Posterior cingulate gyrus (tissue), 11 donors: ENCODE measurements around the gene CD8A.
A peak's percentile ranks its signal among the peaks of the same experiment; 100 is the strongest.
"Not testable (repeated sequence)": the region's sequence is repeated elsewhere in the genome, so short reads cannot be mapped to it uniquely, and the experiment has no call there.

Experiments
- DNase-seq, 10 donors: peaks; one replicate each; pipeline versions ENCODE4 v3.0.0 to v3.0.0-alpha.2; 2020 to 2021; ENCODE audit warnings: mixed read lengths in 3 of 10
- intact Hi-C: fragments of 100-400 bp; cut with DNase I; formaldehyde crosslinking; loops from one replicate; pipeline ENCODE4 v1.15.1; 2023

Gene CD8A

DNA sequence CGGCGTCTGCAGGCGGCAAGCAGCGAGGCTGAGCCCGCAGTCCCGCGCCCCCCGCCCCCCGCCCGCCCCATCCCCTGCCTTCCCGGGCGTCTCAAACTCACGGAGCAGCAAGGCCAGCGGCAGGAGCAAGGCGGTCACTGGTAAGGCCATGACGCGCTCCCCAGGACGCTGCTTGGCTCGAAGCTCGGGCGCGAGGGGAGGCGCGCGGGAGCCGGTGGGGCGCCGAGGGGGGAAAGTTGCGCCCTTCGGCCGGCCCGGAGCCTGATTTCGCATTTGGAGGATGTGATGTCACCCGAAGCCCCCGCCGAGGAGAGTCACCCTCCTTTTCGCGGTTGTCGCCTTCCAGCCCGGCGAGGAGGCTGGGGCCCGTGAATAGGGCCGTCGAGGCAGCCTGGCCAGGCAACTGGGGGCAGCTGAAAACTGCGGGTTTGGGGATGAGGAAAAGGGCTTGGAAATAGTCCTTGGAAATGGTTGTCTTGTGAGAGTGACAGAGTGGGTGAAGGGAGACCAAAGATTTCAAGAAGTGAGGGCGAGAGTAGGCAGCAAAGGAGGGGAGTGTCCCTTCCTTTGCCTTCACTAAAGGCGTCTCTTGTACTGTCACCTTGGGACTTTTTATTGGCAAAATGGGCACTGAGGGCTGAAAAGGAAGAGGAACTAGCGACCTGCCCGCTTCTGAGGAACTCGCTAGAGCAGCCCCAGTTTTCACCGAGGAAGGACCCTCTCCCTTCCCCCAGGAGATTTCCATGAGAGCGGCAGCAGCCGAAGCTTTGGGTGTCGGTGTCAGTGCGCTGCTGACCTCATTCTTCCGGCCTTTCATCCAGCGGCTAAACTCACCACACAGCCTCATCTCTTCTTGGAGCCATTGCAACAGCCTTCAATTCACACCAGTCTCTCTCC is at the start of gene CD8A:
Gene CD8A, minus strand, starts transcription at position 238 of the 897 bp plus-strand sequence. Its CDS starts 88 bp downstream, at position 150.
- no peak for DNase-seq
- intact Hi-C loops: no loop called here

DNA sequence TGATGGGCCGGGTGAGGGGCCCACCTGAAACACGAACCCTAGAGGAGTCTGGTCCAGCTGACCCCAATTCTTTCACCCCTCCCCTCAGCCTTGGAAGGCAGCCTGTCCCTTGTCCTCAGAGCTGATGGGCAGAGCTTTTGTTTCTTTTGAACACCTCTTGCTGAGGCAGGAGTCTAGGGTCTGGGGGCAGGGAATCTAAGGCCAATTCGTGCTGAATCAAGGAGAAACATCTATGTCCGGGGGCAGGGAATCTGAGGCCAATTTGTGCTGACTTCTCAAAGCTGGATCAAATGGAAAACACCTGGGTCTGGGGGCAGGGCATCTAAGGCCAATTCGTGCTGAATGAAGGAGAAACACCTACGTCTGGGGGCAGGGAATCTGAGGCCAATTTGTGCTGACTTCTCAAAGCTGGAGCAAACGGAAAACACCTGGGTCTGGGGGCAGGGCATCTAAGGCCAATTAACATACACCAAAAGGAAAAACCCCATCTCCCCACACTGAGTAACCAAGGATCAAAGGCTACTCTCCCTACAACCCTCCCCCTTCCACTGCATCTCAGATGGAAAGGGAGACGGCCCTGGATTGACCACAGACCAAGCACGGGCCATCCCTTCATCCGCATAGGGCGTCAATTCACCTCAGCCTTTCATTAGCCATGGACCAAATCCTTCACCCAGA is 49.3 kb upstream of the CD8A start:
- intact Hi-C loops, DNase-seq: not testable (repeated sequence)

DNA sequence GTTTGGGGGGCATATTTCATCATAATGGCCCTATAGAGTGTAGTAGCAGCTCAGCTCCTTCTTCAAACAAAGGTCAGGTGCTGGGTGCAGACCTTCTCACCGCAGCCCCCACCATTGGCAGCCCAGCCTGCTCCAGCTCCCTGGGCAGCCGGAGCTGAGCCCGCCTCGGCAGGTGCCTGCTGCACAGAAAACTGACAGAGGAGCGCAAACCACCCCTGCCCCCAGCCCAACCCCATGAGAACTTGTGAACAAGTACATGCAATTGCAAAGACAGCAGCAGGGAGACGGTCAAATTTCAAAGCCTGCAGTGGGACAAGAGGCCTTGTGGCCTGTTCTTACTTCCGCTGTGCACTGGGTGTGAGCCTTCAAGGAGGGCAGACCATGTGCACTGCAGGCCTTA is 48.7 kb upstream of the CD8A start:
- intact Hi-C loops: not testable (repeated sequence)

DNA sequence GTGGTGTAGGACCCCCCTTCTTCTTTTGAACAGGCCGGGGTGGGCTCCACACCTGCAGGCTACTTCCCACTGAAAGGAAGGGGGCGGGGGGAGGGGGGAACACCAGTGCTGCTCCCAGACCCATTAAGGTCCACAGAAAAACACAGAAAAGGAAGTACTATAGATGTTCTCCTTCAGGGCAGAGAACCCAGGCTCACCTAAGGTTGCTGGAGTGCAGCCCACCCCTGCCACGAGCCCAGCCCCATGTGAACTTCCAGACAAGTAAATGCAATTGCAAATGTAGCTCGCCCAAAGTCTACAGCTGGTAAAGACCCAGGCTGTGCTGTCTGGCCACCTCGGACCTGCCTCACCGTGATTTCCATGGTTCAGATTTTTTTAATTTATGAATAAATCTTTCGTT is 47.0 kb upstream of the CD8A start:
- intact Hi-C loops: not testable (repeated sequence)

More for the DNA sequence above, 48.7 kb upstream of the CD8A start:
- not testable (repeated sequence) for DNase-seq

DNA sequence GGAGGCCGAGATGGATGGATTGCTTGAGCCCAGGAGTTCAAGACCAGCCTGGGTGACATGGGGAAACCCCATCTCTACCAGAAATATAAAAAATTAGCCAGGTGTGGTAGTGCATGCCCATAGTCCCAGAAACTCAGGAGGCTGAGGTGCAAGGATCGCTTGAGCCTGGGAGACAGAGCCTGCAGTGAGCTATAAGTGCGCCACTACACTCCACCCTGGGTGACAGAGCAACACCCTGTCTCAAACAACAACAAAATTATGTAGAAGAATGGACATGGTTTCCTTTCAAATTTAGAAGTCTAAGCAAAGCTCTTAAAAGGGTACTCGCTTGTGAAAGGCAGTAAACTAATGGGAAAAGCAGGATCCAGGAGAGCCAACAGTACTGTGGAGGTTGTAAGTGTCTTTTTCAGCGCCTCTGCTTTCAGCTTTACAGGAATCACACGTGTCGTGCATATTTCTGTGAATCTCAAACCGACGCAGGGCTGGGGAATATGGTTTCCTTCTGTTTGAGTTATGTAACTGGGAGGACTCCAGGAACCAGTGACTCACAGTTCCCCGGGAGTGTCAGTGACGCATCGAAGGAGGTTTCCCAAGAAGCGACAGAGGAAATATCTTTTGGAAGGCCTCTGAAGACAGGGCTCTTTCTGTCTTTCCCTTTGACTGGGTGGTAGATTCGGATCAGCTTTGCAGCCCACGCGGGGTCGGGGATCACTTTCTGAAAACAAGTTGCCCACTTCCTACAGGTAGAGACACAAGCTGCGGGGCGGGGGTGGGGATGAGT is 46.4 kb upstream of the CD8A start:
- peak in 6 of 10 donors; percentile 27 to 89 (median 62) for DNase-seq
- intact Hi-C loops: not testable (repeated sequence)

More for the DNA sequence above, 47.0 kb upstream of the CD8A start:
- DNase-seq: not testable (repeated sequence)

DNA sequence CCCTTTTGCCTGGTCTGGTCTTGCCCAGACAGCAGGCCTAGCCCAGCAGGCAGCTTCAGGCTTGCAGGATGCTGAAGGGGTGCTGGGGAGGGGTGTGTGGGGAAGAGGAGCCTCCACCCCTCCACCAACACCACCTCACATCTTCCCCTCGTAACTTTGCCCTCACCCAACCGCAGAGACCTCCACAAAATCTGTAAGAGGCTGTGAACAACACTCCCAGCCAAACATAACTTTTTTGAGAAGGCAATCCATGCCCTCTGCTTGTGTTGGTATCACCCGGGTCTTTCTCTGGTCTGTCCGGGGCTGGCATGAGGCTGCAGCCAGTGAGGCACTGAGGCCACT is 44.8 kb upstream of the CD8A start:
- DNase-seq, intact Hi-C loops: not testable (repeated sequence)

DNA sequence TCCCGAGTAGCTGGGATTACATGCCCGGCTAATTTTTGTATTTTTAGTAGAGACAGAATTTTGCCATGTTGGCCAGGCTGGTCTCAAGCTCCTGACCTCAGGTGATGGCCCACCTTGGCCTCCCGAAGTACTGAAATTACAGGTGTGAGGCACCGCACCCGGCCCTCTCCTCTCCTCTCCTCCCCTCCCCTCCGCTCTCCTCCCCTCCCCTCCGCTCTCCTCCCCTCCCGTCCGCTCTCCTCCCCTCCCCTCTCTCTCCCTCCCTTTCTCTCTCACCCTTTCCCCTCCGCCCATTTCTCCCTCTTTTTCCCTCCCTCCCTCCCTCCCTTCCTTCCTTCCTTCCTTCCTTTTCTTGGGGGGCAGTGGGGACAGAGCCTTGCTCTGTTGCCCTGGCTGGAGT is 42.6 kb upstream of the CD8A start:
- DNase-seq: no peak
- intact Hi-C loops: no loop called here

DNA sequence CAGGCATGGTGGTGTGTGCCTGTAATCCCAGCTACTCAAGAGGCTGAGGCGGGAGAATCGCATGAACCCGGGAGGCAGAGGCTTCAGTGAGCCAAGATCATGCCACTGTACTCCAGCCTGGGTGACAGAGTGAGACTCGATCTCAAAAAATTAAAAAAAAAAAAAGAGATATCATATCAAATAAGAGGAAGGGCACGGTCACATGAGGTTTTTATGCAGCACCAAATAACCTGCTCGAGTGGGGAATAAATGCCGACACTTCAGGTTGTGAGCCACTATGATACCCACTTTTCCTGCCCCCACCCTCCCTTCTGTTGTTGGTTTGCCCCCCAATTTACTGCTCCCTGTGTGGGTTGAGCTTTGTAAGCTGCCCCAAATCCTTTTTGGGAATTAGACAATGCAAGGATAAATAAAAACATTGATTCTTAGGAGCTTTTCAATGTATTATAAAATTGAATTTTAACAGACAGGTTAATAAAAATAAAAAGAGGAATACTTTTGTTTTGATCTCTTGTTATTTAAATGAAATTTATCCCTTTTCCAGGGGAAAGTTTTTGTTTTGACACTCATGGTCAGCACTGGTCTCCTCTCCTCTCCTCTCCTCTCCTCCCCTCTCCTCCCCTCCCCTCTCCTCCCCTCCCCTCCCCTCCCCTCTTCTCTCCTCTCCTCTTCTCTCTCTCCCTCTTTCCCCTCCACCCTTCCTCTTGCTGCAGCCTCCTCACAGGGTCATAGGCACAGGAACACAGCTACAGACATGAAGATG is 41.8 kb upstream of the CD8A start:
- no peak for DNase-seq
- intact Hi-C loops: no loop called here

DNA sequence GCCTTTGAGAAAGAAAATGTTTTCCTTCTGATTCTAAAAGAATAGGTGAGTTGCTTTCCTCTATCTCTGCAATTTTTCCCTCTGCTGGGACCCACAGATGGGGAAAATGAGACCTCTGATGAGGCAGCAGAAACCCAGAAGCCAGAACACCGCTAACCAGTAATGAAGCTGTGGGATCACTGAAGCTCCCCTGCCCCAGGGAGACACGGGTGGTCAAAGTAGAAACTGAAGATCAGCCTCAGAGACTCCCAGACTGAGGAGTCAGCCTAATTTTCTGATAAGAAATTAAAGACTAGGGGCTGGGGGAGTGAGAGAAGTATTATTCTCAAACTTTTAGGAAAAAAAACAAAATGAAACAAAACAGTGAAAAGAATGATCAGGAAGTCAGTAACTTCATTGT is 40.8 kb upstream of the CD8A start:
- DNase-seq: no peak
- intact Hi-C loops: no loop called here

DNA sequence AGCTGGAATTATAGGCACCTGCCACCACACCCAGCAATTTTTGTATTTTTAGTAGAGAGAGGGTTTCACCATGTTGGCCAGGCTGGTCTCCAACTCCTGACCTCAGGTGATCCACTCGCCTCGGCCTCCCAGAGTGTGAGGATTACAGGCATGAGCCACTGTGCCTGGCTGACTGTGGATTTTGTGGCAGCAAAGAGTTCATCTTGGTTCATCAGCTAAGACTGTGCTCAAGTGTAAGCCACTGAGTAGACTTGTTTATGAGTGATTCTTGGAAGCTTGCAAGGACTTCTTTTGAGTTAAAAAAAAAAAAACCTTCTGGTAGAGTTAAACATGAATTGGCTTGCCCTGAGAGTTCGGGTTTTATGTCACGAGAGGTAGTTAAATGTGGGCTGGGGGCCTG is 36.2 kb upstream of the CD8A start:
- intact Hi-C loops: no loop called here
- DNase-seq: no peak

DNA sequence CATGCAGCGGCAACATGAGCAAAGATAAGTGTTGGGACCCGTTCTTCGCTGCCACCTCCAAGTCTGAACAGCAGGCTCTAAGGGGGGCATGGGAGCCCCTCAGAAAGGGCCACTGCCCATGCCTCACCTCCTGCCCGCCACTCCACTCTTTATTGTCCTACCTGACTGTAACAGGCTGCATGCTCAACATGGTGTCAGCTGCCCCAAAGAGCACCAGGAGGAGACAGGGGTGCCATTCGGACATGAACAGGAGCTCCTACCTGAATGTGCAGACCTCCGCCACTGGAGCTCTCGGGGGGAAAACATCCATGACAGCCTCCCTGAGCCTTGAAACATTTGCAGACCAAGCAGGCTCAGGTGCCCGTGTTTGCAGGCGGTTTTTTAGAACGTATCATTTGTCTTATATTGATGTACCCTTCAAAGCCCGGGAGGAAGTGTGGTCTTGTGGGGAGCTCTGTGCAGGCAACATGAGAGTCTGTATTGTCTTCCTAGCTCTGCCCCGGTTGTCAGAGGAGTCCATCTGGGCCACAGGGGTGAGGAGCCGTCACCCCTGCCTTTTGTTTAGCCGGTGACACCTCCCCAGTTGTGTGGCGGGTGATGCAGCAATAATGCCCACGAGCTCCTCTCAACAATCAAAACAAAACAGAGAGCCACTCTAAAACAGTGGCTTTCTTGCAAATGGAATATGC is 35.1 kb upstream of the CD8A start:
- DNase-seq: no peak
- intact Hi-C loops: no loop called here

DNA sequence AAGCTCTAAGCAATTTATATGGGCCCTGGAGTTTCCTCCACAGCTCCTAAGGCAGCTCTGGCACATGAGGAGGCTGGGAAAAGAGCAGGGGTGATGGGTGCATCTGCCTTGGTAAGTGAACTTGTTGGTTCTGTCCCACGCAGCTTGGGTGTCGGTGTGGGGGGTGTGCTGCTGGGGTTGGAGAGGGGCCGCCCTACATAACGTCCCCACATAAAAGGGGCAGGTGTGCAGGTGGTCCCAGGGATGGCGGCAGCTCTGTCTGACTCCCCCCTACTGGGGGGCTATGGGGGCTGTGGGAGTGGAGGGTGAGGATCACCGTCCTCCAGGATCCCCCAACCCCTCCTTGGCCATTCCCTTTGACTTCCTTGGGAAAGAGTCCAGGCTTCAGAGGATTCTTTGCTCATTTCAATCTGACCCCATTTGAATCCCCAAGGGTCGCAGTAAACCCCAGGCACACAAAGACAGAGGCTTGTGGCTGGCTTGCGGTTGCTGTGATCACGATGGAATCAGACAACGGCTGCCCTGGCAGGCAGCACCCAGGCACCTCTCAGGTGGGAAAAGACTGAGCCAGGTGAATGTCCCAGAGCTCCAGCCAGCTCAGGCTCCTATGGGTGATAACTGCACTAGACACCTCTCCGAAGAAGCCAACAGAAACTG is 34.5 kb upstream of the CD8A start:
- intact Hi-C loops: no loop called here
- DNase-seq: no peak

DNA sequence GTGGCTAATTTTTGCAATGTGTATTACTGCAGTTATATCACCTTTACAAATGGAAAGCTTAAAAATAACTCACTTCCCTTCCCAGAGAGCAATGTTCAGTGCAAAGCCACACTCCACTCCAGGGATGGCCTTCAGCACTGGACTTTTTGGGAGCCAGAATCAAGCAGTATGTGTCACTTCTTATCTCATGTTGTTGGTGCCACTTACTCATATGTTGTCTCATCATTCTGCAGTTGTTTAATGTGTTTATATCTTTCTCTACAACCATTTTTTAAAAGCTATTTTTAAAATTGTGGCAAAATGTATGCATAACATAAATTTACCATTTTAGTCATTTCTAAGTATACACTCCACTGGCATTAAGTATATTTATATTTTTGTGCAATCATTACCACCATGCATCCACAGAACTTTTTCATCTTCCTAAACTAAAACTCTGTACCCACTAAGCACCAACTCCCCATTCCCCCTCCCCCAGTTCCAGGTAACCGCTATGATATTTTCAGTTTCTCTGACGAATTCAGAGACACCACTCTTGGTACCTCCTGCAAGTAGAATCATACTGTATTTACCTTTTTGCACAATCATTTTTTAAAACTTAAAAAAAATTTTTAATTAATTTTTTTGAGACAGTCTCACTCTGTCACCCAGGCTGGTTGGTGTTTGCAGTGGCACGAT is 32.1 kb upstream of the CD8A start:
- no peak for DNase-seq
- intact Hi-C loops: no loop called here

DNA sequence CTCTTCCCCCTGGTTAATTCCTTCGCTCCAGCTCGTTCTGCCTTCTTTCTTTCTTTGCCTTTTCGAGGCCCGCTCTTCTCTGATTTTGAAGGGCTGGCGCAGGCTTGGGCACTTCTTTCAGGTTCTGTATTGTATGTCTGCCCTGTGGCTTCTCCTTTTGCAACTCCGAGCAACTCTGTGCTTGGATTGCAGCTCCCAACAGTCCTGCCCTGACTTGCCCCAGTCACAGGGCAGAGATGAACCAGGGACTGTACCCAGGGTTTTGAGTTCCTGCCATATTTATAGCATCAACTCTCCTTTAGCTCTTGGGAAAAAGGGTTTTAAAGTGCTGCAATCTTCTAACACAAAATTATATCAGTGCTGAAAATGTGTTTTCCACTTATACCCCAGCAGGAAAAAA is 31.1 kb upstream of the CD8A start:
- DNase-seq: no peak
- intact Hi-C loops: no loop called here

DNA sequence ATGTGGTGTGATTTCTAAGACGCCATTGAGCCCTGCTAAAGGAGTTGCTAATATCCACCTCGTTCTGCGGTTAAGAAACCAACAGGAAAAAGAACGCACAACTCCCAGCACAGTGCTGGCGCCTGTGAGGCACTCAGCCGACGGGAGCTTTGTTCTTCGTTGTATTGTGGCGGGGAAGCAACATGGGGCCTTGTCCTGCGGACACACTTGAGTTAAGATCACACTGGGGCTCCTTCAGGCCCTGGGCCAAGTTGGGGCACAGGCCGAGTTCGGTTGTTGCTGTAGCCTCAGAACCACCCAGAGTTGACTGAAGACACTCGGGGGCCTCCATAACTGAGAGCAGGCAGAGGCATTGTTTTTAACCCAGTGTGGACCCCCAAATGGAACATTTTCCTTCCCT is 30.6 kb upstream of the CD8A start:
- DNase-seq: no peak
- intact Hi-C loops: no loop called here

DNA sequence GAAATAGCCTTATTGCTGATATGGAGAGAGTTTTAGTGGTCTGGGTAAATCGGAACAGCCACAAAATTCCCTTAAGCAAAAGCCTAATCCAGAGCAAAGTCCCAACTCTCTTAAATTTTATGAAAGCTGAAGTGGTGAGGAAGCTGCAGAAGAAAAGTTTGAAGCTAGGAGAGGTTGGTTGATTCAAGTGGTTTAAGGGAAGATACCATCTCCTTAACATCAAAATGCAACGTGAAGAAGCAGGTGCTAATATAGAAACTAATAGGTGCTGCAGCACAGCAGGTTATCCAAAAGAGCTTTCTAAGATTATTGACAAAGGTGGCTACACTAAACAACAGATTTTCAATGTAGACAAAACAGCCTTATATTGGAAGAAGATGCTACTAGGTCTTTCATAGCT is 28.2 kb upstream of the CD8A start:
- intact Hi-C loops: no loop called here
- DNase-seq: no peak

DNA sequence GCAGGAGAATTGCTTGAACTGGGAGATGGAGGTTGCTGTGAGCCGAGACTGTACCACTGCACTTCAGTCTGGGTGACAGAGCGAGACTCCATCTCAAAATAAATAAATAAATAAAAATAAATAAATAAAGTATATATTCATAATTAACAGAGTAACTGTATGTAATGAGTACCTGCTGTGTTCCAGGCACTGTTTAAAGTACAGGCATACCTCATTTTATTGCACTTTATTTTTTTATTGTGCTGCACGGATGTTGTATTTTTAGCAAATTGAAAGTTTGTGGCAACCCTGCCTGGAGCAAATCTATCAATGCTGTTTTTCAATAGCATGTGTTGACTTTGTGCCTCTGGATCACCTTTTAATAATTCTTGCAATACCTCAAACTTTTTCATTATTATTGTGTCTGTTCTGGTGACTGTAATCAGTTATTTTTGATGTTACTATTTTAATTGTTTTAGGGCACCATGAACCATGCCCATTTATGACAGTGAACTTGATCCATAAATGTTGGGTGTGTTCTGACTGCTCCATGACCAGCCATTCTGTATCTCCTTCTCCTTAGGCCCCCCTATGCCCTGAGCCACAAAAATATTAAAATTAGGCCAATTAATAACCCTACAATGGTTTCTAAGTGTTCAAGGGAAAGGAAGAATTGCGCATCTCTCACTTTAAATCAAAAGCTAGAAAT is 27.5 kb upstream of the CD8A start:
- no peak for DNase-seq
- intact Hi-C loops: no loop called here

DNA sequence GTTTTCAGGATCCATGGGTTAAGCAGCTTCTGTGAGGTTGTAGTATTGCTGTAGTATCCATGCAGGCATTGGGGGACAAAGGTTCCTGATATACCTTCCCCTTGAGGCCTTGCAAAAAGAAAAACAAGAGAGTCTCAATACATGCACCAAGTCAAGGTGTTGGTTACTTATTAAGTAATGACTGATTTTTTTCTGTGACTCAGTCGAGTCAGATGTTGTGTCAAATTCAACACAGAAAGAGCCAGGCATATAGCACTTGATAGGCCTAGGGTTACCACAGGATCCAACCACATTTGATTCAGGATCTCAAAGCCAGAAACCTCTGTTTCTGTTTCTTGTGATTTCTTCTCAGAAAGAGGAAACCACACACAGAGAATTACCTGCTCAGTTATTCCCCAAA is 24.9 kb upstream of the CD8A start:
- intact Hi-C loops: no loop called here
- DNase-seq: no peak
